Liver (tissue), 9 donors: ENCODE results near the gene CTNNA2. TPM values are rescaled to one million over a fixed set of nuclear protein-coding genes. Genes with fewer than 3 reads are reported as not detected.

ENCODE experiments used
- DNase-seq: peaks from one replicate; pipeline ENCODE4 v3.0.0-alpha.2; 2017; ENCODE audit warnings: low spot score
- H3K27ac ChIP-seq, 2 donors: one replicate each; pipeline ENCODE4 v1.7.0; 2013; ENCODE audit warnings: inconsistent platforms in 2 of 2, low read length in 2 of 2, control low read depth in 1 of 2, low read depth in 1 of 2, mild to moderate bottlenecking in 1 of 2
- H3K27me3 ChIP-seq, 4 donors: one replicate each; pipeline versions ENCODE4 v1.6.1 to v1.7.0; 2013; ENCODE audit warnings: low read length in 3 of 4, inconsistent platforms in 1 of 4, mild to moderate bottlenecking in 1 of 4, moderate library complexity in 1 of 4; ENCODE audit not compliant: control insufficient read depth in 4 of 4, insufficient read depth in 4 of 4
- H3K36me3 ChIP-seq, 4 donors: one replicate each; pipeline versions ENCODE4 v1.6.1 to v1.7.0; 2013; ENCODE audit warnings: low read length in 3 of 4, mild to moderate bottlenecking in 3 of 4, low read depth in 1 of 4, moderate library complexity in 1 of 4; ENCODE audit not compliant: control insufficient read depth in 4 of 4, insufficient read depth in 3 of 4
- H3K4me1 ChIP-seq, 4 donors: one replicate each; pipeline versions ENCODE4 v1.6.1 to v1.7.0; 2013; ENCODE audit warnings: low read length in 3 of 4, mild to moderate bottlenecking in 3 of 4, moderate library complexity in 1 of 4; ENCODE audit not compliant: control insufficient read depth in 4 of 4, insufficient read depth in 4 of 4
- H3K4me3 ChIP-seq, 3 donors: one replicate each; pipeline versions ENCODE4 v1.6.1 to v1.7.0; 2013; ENCODE audit warnings: low read length in 3 of 3, control low read depth in 1 of 3, low read depth in 1 of 3, mild to moderate bottlenecking in 1 of 3
- H3K9ac ChIP-seq, 2 donors: one replicate each; pipeline ENCODE4 v1.7.0; 2013; ENCODE audit warnings: low read length in 2 of 2, mild to moderate bottlenecking in 2 of 2, moderate library complexity in 2 of 2, control low read depth in 1 of 2, low read depth in 1 of 2
- H3K9me3 ChIP-seq, 4 donors: one replicate each; pipeline versions ENCODE4 v1.6.1 to v1.7.0; 2013; ENCODE audit warnings: low read length in 3 of 4; ENCODE audit not compliant: control insufficient read depth in 4 of 4
- ATF3 ChIP-seq: IDR thresholded peaks from 2 replicates; pipeline ENCODE4 v1.6.1; 2016; ENCODE audit warnings: antibody characterized with exemption
- EGR1 ChIP-seq, 2 donors: IDR thresholded peaks; 2 replicates each; pipeline ENCODE4 v1.6.1; 2016 to 2018; ENCODE audit warnings: antibody characterized with exemption in 2 of 2, low read depth in 2 of 2
- FOXA1 ChIP-seq: IDR thresholded peaks from 2 replicates; pipeline ENCODE4 v1.6.1; 2016; ENCODE audit warnings: antibody characterized with exemption
- FOXA2 ChIP-seq: IDR thresholded peaks from 2 replicates; pipeline ENCODE4 v1.6.1; 2016; ENCODE audit warnings: antibody characterized with exemption
- GABPA ChIP-seq, 2 donors: IDR thresholded peaks in 1 of 2; conservative IDR thresholded peaks in 1 of 2; 2 replicates each; pipeline ENCODE4 v1.6.1; 2016; ENCODE audit warnings: antibody characterized with exemption in 2 of 2, mild to moderate bottlenecking in 1 of 2, moderate library complexity in 1 of 2
- HNF4A ChIP-seq, 2 donors: conservative IDR thresholded peaks; 2 replicates each; pipeline ENCODE4 v1.6.1; 2016; ENCODE audit warnings: antibody characterized with exemption in 2 of 2, mild to moderate bottlenecking in 2 of 2
- HNF4G ChIP-seq: IDR thresholded peaks from 2 replicates; pipeline ENCODE4 v1.6.1; 2016; ENCODE audit warnings: antibody characterized with exemption
- NR2F2 ChIP-seq: IDR thresholded peaks from 2 replicates; pipeline ENCODE4 v1.6.1; 2016; ENCODE audit warnings: antibody characterized with exemption
- RAD21 ChIP-seq, 2 donors: IDR thresholded peaks; 2 replicates each; pipeline ENCODE4 v1.6.1; 2016; ENCODE audit warnings: antibody characterized with exemption in 2 of 2, mild to moderate bottlenecking in 2 of 2
- REST ChIP-seq: IDR thresholded peaks from 2 replicates; pipeline ENCODE4 v1.6.1; 2016; ENCODE audit warnings: antibody characterized with exemption, mild to moderate bottlenecking
- RXRA ChIP-seq, 2 donors: IDR thresholded peaks; 2 replicates each; pipeline ENCODE4 v1.6.1; 2017 to 2018; ENCODE audit warnings: antibody characterized with exemption in 2 of 2, mild to moderate bottlenecking in 1 of 2
- SP1 ChIP-seq: IDR thresholded peaks from 2 replicates; pipeline ENCODE4 v1.6.1; 2018; ENCODE audit warnings: antibody characterized with exemption, mild to moderate bottlenecking
- TAF1 ChIP-seq: conservative IDR thresholded peaks from 2 replicates; pipeline ENCODE4 v1.6.1; 2016; ENCODE audit warnings: antibody characterized with exemption, mild to moderate bottlenecking
- YY1 ChIP-seq: IDR thresholded peaks from 2 replicates; pipeline ENCODE4 v1.6.1; 2016; ENCODE audit warnings: antibody characterized with exemption, mild to moderate bottlenecking
- WGBS: extraction: QIAGEN DNeasy Blood & Tissue Kit; methylation state at CpG from one replicate; pipeline ENCODE4 v1.1.7; 2013; 5-methylcytosine and 5-hydroxymethylcytosine counted together
- polyA plus RNA-seq, 2 donors: library from polyadenylated mRNA; stranded (reverse) in 1 of 2; unstranded in 1 of 2; fragments of 200-250 nt in 1 of 2; fragments of >200 nt in 1 of 2; fragmentation: Nextera tagmentation in 1 of 2; extraction: Ambion mirVana in 1 of 2; gene quantifications; one replicate each; pipeline versions ENCODE4 v1.2.1 to v1.2.3, GENCODE V29; 2013 to 2015
- total RNA-seq, 2 donors: library from RNA; depleted of rRNA; stranded (reverse); fragments of >200 nt; gene quantifications; one replicate each; pipeline ENCODE4 v1.2.3, GENCODE V29; 2014
- TF ChIP-seq, protein P1 (sequence below): fragments of 150-350 bp; IDR thresholded peaks from 2 replicates; pipeline ENCODE4 v1.5.1; 2017; ENCODE audit warnings: improper control_type of control experiment, low read depth, low read length; ENCODE audit not compliant: missing input control
- TF ChIP-seq, protein P2 (sequence below): IDR thresholded peaks from 2 replicates; pipeline ENCODE4 v1.6.1; 2016; ENCODE audit warnings: antibody characterized with exemption
- TF ChIP-seq, protein P3 (sequence below): IDR thresholded peaks from 2 replicates; pipeline ENCODE4 v1.6.1; 2016; ENCODE audit warnings: antibody characterized with exemption
- donor health status: healthy.
- donor health status: healthy.
- donor health status: healthy.
- donor health status: healthy.
- donor health status: healthy.

The CTNNA2 gene
- total and polyA plus RNA-seq, 4 donors, result 0.05 TPM; not detected in 3

DNA sequence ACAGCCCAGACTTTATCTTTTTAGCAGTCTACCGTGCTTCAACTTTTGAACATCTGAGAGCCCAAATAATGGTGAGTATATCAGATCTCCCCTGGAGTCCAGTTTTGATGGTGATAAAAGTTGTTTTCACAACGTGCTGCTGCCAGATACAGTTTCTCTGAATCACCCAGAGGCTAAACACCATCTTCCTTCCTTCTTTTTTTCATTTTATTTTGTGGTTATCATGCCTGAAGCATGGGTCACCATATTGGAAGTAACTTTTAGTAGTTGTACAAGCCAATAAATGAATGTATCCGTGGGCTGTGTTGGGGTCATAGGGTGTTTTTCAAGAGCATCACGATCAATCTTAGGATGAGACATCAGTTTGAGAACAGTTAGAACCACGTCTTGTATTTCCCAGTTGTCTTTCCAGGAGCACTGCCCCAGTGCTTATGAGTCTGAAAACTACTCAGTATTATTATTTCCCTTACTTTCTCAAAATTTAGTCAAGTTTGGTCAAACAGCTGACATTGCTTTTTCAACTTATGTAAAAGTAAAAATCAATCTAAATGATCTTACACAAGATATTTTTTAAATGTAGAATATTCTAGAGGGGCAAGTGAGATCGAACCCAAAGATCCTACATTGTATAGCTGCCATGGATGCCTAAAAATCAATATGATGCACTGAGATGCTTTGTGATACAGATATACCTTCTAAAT is 311.4 kb downstream of the CTNNA2 start:
- no peaks in the 10 kb centered on the region for H3K27me3 ChIP-seq
- H3K4me3 ChIP-seq, result no peak overlapping the region
- H3K9ac ChIP-seq, result no peak overlapping the region
- DNase-seq, result no peak
- H3K9me3 ChIP-seq, result no peaks in the 10 kb centered on the region
- TF ChIP-seq, protein P1, sequence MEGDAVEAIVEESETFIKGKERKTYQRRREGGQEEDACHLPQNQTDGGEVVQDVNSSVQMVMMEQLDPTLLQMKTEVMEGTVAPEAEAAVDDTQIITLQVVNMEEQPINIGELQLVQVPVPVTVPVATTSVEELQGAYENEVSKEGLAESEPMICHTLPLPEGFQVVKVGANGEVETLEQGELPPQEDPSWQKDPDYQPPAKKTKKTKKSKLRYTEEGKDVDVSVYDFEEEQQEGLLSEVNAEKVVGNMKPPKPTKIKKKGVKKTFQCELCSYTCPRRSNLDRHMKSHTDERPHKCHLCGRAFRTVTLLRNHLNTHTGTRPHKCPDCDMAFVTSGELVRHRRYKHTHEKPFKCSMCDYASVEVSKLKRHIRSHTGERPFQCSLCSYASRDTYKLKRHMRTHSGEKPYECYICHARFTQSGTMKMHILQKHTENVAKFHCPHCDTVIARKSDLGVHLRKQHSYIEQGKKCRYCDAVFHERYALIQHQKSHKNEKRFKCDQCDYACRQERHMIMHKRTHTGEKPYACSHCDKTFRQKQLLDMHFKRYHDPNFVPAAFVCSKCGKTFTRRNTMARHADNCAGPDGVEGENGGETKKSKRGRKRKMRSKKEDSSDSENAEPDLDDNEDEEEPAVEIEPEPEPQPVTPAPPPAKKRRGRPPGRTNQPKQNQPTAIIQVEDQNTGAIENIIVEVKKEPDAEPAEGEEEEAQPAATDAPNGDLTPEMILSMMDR, result no peak
- TF ChIP-seq HNF4G (no peak), RAD21 (IDR thresholded peaks at IDR 0.05) (no peak), GABPA (IDR thresholded peaks at IDR 0.05 in 1 of 2, conservative IDR thresholded peaks at IDR 0.05 in 1 of 2) (no peak), RXRA (IDR thresholded peaks at IDR 0.05) (no peak), ATF3 (no peak), FOXA1 (no peak), YY1 (no peak), REST (no peak), SP1 (no peak), EGR1 (IDR thresholded peaks at IDR 0.05; ENCODE audit: low read depth in 2 of 2) (no peak)
- TF ChIP-seq, protein P2, sequence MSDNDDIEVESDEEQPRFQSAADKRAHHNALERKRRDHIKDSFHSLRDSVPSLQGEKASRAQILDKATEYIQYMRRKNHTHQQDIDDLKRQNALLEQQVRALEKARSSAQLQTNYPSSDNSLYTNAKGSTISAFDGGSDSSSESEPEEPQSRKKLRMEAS, result no peak
- TF ChIP-seq, protein P3, sequence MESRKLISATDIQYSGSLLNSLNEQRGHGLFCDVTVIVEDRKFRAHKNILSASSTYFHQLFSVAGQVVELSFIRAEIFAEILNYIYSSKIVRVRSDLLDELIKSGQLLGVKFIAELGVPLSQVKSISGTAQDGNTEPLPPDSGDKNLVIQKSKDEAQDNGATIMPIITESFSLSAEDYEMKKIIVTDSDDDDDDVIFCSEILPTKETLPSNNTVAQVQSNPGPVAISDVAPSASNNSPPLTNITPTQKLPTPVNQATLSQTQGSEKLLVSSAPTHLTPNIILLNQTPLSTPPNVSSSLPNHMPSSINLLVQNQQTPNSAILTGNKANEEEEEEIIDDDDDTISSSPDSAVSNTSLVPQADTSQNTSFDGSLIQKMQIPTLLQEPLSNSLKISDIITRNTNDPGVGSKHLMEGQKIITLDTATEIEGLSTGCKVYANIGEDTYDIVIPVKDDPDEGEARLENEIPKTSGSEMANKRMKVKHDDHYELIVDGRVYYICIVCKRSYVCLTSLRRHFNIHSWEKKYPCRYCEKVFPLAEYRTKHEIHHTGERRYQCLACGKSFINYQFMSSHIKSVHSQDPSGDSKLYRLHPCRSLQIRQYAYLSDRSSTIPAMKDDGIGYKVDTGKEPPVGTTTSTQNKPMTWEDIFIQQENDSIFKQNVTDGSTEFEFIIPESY, result no peak
- H3K4me1 ChIP-seq, result no peaks in the 10 kb centered on the region
- no peak overlapping the region for H3K27ac ChIP-seq
- no peaks in the 10 kb centered on the region for H3K36me3 ChIP-seq
- WGBS, result 52% methylated on average over 6 of the region's 6 CpGs

- WGBS, result 87% methylated on average over 1 of the region's 1 CpG
- no peaks in the 10 kb centered on the region for H3K4me1 ChIP-seq
- TF ChIP-seq EGR1 (IDR thresholded peaks at IDR 0.05; ENCODE audit: low read depth in 2 of 2) (no peak), HNF4G (no peak), FOXA1 (no peak), NR2F2 (no peak), ATF3 (no peak), TAF1 (no peak), YY1 (no peak), REST (no peak), HNF4A (conservative IDR thresholded peaks at IDR 0.05) (no peak), FOXA2 (no peak)
- TF ChIP-seq, protein P2, result no peak
These were observed 315.0 kb downstream of the CTNNA2 start for GRCh38 chr2:79827881-79828280.

More at GRCh38 chr2:79827881-79828280, 315.0 kb downstream of the CTNNA2 start:
- no peaks in the 10 kb centered on the region for H3K9me3 ChIP-seq
- no peak overlapping the region for H3K9ac ChIP-seq
- no peaks in the 10 kb centered on the region for H3K27me3 ChIP-seq
- no peak overlapping the region for H3K27ac ChIP-seq
- no peak for DNase-seq
- H3K36me3 ChIP-seq, result no peaks in the 10 kb centered on the region
- H3K4me3 ChIP-seq, result no peak overlapping the region
